Measurements from ENCODE around the gene FIBP.
A peak's percentile ranks its signal among the peaks of the same experiment; 100 is the strongest.

The FIBP gene

DNA sequence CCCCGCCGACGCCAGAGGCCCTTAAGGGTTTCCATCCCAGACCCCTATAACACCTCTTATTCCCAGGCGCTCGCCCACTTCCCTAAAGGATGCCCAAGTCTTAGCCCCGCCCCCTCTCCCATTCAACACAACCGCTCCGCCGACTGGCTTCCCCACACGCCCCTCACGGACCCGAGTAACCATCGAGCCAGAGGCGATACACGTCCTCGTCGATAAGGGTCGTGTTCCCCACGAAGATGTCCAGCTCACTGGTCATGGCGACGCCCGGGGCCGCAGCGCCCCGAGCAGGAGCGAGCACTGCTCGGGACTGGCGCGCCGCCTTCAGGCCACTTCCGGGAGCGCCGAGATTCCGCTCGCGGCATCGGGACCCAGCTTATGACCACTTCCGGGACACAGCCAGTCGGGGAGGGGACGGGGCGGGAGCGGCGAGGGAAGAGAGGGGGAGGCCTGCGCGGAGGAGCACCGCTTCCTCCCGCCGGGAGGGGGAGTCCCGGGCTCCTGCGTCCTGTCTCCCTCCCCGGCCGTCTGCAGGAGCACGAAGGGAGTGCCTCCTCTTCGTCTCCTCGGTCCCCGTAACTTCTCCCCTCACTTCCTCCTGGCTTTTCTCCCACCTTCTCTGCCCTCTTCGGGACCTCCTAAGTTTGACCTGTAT, at the start of gene FIBP:
Gene FIBP, minus strand, starts transcription at position 309 of the 652 bp plus-strand sequence. Its CDS starts 53 bp downstream, at position 256.
- peak; percentile 94 for DNase-seq

DNA sequence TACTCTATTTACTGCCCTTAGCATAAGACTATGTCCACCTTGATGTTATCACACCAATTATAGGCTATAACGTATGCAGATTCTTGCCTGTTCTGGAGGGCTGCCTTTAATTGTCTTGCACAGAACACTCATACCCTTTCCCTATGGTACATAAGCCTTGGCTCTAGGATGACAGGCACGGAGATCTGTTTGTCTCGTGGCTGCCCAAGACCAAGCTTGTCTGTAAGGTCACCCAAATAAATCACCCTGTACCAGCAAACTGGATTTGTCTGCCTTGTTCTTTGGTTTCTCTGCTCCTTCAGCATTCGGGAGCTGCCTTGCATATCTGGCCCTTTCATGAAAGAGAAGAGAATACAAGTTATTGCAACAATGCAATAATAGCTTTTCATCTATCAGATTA, 49.5 kb upstream of the FIBP start:
- DNase-seq = no peak

DNA sequence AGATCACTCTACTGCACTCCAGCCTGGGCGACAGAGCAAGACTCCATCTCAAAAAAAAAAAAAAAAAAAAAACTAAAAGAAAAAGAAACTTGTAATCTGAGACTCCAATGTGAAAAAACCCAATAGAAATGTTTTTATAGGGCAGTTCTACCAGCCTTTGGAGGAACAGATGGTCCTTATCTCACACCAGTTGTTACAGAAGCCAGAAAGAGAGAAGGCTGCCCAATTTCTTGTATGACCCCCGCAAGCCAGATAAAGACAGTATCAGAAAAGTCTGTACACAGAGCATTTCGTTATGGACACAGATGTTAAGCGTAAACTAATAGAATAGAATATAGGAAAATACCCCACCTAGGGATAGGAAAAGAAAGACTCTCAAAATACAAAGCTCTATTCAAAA, 45.7 kb upstream of the FIBP start:
- no peak for DNase-seq

DNA sequence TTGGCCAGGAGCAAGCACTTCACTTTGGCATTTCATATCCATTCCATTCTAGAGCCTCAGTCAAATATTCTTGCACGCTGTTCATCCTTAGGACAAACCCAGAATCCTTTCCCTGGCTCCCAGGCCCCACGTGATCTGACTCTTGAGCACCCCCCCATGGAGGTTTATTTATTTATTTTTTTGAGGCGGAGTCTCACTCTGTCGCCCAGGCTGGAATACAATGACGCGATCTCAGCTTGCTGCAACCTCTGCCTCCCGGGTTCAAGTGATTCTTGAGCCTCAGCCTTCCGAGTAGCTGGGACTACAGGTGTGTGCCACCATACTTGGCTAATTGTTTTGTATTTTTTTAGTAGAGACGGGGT, 44.3 kb upstream of the FIBP start:
- no peak for DNase-seq

DNA sequence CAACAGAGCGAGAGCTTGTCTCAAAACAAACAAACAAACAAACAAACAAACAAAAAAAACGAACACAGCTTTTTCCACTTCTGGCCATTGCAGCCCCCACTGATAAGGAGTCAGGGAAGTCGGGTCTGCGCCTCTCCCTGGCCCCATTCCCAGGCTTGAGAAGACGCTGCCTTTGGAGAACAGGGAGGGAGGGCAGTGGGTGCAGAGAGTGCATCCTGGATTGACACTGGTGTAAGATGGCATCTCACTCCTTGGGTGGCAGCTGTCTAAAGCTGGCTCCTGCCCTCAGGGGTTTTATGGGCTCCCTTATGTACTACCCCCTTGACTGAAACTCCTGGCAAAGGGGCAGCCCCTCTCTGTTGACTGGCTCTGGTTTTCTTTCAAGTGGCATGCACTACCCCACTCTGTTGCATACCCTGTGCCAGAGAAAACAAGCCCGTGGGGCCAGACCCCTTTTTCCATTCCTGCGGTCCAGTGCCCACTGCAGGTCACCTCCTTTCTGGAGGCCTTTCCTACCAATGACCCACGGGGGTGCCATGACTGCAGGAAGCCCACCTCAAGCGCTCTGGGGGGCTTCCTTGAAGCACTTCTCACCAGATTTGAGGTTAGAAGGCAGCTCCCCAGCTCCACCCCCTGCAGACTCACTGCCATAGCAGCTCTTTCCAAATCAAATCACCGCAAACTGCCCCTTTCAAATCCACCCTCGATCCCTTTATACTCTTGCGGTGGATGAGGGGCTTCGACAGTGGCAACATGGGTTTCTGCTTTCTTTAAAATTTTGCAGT, 43.7 kb upstream of the FIBP start:
- DNase-seq = no peak

DNA sequence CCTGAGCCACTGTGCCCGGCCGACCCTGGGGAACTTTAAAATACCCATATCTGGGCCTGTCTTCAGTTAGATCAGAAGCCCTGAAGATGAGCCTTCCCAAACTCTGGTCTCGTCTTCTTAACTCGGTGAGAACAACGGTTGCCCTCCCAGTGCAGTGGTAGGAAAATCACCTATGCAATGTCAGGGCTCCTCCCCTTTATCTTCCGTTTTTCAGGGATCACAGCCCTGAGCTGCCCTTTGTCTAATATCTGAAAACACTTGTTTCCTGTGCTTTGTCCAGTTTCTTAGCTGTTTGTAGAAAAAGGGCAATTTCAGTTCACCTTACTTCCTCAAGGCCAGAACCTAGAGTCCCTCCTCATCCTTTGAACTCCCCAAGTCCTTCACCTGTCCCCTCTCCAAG, 40.4 kb upstream of the FIBP start:
- no peak for DNase-seq

DNA sequence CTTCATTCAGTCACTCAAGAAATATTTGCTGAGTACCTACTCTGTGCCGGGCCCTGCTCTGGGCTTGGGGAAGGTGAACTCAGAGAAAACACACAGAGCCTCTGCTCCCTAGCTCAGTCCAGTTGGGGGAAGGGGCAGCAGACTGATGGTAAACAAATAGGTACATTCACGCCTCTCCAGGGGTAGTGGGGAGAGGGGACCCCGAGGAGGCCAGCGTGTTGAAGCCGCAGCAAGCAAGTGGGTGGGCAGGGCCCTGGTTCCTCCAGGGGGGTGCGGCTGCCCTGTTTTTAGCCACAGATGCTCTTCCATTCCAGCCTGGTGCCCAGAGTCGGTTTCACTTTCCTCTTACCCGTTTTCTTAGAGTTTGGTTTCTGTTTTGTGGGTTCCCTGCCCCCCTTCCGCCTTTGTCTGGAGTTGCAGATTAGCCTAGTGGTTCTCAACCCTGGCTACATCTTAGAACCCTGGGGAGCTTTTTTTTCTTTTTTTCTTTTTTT, 39.7 kb upstream of the FIBP start:
- DNase-seq = peak; percentile 67

DNA sequence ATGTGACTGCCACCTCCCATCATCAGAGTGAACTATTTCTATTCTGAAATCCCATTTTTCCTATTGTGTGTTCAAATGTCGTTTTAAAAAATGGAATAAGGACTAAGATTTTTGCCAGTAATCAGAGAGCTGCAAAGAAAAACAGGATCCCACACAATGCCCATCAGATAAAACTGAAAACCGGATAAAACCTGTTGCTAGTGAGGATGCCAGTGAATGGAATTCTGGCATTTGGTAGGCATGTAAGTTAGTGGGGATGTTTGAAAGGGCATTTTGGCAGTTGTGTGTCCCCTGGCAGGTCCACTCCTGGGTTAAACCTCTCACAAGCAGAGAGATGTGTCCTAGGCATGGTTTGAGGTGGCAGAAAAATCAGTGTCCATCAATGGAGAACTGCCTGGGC, 37.1 kb upstream of the FIBP start:
- no peak for DNase-seq

DNA sequence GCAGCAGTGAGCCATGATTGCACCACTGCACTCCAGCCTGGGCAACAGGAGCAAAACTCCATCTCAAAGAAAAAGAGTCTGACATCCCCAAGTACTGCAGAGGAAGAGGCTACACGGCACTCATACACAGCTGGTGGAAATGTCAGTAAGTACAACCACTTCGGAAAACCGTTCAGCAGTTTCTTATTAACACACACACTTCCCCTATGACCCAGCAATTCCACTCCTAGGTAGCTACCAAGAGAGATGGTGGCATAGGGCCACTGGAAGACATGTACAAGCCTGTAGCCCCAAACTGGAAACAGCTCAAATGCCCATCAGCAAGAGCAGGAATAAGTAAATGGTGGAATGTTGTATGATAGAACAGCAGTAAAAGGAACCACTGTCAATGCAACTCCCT, 34.3 kb upstream of the FIBP start:
- DNase-seq = no peak

DNA sequence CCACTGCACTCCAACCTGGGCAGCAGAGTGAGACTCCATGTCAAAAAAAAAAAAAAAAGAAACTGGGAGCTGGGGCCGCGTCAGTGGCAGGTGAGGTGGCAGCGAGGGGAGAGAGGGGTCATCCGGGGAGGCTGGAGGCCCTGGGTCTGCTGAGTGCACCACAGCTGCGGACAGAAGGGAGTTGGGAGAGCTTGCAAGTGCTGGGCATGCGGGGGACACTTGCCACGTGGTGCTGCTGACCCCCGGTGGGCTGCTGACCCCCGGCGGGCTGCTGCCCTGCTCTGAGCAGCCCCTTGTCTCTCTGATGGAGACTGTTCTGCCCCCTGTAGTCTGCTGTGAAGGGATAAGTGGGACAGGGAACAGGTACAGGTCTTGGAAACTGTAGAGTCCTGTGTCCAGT, 33.6 kb upstream of the FIBP start:
- no peak for DNase-seq

DNA sequence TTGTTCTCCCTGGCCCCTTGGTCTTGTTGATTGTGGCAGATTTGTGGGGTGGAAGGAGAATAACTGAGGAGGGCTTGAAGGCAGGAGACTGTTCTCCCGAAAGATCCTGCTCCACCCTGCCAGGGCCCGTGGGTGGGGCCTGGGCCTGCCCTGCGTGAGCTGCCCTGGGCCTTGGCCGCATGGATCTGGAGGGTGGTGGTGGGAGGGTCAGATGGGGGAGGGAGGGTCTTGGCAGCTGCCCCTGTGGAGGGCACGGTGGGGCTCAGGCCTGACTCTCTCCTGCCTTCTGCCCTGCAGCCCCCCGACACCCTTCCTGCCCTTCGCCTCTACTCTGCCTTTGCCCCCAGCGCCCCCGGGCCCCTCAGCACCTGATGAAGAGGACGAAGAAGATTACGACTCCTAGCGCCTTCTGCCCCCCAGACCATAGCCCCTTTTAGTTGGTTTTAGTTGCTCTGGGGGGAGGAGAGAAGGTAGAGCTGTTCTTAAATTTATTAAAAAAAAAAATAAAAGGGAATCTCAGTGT, 32.8 kb upstream of the FIBP start:
- no peak for DNase-seq

DNA sequence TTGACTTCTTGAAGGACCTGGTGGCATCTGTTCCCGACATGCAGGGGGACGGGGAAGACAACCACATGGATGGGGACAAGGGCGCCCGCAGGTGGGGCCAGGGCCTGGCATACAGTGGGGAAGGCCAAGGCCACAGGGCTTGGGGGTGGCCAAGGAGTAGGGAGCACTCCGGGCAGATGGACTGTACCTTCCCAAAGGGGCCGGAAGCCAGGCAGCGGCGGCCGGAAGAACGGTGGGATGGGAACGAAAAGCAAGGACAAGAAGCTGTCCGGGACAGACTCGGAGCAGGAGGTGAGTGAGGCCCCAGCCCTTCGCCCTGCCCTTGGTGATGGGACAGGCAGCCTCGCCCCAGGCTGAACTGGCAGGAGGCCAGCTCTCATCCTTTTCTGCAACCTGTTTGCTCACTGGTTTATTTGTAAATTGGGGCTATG, 32.1 kb upstream of the FIBP start:
- DNase-seq = no peak

DNA sequence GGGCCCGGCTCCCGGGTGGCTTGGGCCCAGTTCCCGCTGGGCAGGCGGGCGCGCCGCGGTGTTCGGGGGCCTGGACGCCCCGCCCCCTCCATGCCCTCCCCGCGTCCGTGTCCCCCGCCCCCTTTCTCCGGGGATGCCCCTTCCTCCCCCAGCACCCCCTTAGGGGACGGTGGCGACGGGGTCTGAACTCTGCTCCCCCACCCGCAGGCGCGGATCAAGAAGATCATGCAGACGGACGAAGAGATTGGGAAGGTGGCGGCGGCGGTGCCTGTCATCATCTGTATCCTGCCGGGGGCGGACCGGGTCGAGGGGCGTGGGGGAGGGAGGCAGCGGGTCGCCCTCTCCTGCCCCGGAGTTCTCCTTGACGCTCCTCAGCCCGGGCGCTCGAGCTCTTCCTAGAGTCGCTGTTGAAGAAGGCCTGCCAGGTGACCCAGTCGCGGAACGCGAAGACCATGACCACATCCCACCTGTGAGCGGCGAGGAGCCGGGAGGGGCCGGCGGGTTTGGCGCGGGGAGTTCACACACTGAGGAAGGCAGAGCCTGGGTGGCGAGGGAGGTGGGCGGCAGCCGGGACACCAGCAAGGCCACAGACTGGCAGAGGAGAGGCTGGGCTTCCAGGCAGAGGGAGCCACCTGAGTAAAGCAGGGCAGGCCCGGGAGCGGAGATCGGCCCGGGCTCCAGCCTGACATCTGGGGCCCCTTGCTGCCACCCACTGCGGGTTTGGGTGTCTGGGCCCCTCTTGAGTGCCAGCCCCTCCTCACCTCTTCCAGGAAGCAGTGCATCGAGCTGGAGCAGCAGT, 31.5 kb upstream of the FIBP start:
- DNase-seq = no peak

DNA sequence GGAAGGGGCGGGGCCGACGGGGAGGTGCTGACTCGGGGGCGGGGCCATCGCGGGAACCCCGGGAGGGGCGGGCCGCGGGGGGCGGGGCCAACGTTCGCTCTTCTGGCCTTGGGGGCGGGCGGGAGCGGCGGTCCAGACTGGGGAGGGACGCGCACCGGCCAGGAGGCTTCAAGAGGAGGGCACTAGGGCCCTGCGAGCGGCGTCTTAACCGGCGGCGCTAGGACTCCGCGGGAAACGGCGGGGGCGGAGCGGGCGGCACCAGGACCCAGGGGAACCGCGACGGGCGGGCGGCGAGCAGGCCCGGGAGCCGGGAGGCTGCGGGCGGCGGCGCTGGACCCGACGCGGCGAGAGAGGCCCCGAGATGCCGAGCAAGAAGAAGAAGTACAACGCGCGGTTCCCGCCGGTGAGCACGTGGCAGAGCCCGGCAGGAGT, 30.9 kb upstream of the FIBP start, which contains the start of gene DRAP1:
Gene DRAP1, plus strand, starts transcription at position 286 of the 432 bp plus-strand sequence. Its CDS starts 76 bp downstream, at position 362.
- peak; percentile 99 for DNase-seq

DNA sequence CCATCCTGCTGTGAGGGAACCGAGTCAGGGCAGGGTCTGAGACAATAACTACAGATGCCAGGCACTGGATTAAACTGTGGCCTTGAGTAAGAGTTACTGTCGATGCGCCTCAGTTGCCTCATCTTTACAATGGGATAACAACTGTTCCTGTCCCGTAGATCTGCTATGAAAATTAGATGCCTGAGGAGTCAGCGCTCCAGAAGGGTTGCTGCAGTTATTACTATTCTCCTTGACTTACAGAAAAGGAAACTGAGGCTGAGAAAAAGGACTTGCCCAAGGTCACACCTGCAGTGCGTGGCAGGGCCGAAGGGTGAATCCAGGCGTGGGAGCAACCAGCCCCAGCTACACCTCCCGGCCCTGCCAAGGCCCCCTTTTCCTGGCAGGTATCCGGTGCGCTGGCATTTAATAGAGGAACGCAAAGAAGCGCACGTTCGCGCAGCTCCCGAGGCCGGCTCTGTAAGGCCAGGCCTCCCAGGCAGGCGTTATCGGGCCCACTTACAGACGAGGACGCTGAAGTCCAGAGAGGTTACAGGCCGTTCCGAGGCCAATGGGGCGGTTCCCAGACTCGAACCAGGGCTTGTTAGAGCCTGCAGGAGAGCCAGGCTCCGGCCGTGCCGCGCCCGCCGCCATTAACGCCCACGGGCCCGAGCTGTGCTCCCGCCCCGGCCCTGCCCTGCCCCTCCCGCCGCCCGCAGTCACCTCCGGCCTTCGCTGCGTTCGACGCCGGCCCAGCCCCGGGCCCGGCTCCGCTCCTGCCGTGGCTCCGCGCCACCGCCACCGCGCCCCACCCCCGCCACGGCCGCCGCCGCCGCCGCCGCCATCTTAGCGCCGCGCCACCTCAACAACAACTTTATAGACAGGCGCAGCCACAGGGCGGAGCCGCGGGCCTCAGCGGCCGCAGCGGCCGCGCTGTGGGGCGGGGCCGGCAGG, 30.2 kb upstream of the FIBP start, which contains the start of gene C11orf68:
Gene C11orf68, minus strand, starts transcription at position 852 of the 930 bp plus-strand sequence. Its CDS starts 31 bp downstream, at position 821.
- no peak for DNase-seq

DNA sequence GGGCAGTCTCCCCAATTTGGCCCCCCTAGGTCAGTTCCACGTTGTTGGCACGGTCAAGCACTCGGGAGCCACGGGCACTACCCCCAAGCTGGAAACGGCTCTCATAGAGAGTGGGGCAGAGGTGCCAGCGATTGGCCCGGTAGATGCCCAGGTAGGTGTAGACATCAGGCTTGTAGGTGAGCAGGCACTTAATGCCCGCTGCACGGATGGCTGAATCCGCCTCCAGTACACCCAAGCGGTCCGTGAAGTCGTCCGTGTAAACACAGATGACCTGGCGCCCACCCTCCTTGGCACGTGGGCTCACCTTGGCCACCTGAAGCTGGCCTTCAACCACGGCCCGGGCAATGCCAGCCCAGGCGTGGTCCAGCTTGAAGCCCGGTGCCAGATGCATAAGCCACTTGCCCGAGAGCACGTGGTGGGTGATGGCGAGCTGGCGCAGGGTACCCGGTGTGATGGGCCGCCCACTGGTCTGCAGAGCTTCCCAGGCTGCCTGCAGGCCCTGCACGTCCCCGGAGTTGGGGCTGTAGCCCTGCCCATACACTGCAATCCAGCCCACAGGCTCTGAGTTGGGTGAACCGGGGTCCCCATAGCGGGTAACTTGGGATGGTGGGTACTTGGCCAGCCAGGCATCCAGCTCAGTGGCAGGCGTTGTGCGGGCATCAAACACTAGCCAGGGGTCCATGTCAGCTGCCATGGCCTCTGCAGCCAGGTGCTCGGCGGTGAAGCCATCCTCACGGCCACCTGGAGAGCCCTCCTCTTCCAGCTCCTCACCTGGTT, 29.4 kb upstream of the FIBP start:
- DNase-seq = no peak

DNA sequence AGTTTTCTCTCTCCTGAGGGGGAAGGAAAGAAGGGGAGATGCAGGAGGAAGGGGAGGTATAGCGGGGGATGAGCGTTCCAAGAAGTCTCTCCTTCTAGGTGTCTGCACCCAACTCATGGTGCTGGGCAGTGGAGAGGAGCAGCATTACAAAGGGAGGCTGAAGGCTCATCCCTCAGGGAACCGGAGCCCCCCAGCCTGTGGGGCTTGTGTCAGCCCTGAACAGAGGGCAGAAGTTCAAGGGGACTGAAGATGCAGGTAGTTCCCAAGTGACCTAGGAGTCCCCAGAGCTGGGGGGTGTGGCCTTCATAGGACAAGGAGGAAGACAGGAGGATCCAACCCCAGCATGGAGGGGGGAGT, 28.8 kb upstream of the FIBP start:
- DNase-seq = no peak

DNA sequence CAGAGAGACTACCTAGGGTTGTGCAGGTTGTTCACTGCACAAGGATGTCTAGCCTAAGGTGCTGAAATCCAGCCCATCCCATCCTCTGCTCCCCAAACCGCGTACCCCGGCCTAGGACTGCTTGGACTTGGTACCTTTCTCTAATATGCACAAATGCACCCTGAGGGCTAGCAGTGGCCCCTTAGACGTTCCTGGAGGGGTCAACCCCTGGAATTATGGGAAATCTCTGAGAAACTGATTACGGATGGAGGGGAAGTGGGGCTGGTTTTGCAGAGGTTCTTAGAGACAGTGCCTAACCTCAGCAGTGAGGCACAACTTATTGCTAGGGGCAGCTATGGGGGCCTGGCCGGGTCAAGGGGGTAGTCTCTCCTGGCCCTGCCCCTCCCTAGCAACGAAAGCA, 28.1 kb upstream of the FIBP start:
- DNase-seq = no peak

DNA sequence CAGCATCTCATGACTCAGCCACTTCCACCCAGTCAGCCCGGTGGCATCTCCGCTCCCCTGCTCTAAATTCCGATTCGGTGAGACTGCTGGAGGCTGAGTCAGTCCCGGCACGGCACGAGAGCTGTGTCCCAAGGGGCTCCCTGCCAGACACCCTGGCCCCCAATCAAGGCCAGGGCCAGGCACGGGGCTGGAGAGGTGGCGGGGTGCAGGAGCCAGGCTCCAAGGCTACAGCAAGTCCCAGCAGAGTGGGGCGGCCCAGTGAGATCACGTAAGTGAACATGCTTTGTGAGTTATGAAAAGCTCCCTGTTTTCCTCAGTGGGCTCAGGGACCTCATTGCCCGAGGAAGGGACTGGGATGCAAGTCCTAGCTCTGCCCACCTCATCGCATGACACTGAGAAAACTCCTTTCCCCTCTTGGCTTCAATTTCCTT, 27.6 kb upstream of the FIBP start:
- no peak for DNase-seq

DNA sequence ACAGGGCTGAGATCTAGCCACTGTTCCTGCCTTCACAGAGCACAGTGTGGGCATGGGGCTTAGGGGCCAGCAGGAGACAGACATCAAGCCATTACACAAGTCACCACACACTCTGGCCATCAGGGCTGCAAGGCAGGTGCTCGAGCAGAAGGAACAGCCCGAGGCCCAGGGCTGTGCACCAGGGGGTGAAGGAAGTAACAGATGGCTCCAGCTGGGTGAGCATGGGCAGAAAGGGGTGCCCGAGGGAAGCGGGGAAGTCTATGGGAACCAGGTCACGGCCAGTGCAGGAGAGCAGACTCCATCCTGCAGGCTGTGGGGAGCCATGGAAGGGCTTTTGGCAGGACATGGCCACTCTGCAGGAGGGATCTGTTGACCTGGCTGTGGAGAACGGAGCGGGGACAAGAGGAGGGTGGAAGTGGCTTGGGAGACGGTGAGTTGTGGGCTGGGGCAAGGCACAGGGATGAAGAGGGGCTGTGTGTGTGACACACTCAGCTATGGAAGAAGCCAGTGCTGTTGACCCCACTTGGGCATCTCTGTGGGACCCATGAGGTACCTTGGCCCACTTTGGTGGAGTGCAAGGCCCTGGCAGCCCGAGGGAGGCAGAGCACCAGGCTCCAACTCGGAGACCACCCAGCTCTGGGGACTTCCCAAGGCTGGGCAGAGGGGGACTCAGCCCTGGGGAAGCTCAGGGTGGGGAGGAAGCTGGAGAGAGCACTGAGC, 27.0 kb upstream of the FIBP start:
- DNase-seq = no peak

Measured in activated T-cell treated with anti-CD3 and anti-CD28 coated beads, Interleukin-2, amount 50 U/mL, for 1 hour (primary cell).